H54 (cell line): ENCODE measurements around the gene TSPYL4.
A peak's percentile ranks its signal among the peaks of the same experiment; 100 is the strongest.

Experiments
- DNase-seq: peaks from one replicate; pipeline ENCODE4 v3.0.0; 2011; ENCODE audit warnings: low spot score, mixed read lengths; ENCODE audit not compliant: insufficient read length
- FAIRE-seq: peaks from 3 replicates; lab custom pipeline; 2011; peaks lifted over from hg19 to GRCh38; lab: Jason Lieb, UNC
- POLR2A ChIP-seq: IDR thresholded peaks from 2 replicates; pipeline ENCODE4 v1.6.1; 2011; ENCODE audit warnings: low read depth, mild to moderate bottlenecking, low read length

TSPYL4 gene

DNA sequence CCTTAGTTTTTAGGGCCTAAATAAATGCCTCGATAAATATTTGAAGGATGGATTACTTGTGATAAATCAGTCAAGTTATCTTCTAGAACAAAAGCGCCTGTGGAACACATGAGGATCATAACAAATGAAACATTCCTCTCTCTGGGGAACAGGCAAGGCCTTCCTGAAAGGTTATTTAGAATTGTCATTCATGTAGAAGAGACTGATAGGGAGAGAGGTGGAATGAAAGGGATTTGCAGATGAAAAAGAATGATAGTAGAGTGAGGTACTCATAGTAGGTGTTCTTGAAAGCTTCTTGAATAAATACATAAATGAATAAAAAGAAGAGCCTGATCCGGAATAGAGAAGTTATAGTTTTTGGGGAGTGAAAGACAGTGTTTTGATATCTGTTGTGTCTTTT is 30.5 kb downstream of the TSPYL4 start:
- no peak for FAIRE-seq
- no peak for TF ChIP-seq POLR2A
- DNase-seq, result no peak

DNA sequence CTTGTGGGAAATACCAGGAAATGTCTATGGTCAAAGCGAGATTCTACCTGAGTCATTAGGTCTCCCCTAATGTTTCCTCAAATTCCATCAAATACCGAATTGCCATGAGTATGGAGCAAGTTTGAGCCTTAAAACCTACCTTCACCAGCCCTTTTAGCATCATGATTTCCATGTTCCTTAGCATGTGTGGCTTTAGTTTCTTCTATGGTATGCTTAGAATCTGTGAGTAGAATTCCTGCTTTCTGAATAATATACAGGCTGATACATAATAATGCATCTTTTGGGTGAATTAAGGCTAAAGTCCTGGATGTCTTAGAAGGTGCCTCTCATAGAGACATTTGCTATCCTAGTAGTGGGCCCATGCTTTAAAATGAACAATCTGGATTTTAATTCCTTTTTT is 32.0 kb downstream of the TSPYL4 start:
- TF ChIP-seq POLR2A, result no peak
- FAIRE-seq (no peak), DNase-seq (no peak)

DNA sequence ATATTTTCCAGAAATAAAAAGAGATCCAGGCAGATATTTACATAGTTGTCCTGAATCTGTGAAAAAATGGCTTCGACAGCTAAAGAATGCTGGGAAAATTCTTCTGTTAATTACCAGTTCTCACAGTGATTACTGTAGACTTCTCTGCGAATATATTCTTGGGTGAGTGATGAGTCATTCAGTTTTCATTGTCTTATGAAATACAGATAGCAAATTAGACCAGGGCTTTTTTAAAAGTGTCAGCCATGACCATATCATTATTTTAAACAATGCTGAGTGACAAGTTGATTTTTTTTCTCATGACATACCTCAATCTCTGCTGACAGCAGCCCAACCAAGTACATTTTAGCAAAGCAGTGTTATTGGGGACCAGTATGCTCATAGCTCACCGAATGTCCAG is 32.8 kb downstream of the TSPYL4 start:
- FAIRE-seq (no peak), DNase-seq (no peak)
- TF ChIP-seq POLR2A, result no peak

DNA sequence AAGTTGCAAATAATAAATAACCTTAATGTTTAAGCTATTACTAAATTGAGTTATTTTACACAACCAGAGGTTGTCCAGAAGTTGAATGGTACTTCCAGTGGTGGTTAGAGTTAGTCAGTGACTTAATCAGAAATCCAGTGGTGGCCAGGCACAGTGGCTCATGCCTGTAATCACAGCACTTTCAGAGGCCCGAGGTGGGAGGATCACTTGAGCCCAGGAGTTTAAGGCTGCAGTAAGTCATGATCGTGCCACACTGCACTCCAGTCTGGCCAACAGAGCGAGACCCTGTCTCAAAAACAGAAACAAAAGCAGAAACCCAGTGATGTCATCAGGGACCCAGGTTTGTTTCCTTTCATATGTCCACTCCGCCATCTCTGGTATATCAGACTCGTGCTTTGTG is 35.0 kb downstream of the TSPYL4 start:
- no peak for TF ChIP-seq POLR2A
- FAIRE-seq, result no peak
- no peak for DNase-seq

DNA sequence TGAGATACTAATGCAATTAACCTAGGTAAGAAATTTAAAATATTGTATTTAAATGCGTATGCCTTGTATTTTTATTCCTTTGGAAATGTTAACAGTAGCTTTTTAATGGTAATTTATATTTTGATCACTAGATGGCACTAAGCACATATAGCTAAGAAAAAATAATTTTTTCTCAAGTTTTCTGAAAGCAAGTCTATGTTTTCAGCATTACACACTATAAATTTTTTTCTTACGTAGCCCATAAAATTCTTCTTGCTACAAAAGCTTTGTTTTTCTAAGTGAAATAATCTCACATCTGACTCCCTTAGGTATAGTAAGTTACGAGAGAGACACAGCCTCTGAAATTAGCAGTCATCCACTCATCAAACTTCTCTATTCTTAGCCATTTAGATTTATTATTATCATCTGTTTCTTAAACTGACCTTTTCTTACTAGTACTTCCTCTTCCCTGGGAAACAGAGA is 35.7 kb downstream of the TSPYL4 start:
- no peak for TF ChIP-seq POLR2A
- no peak for DNase-seq
- FAIRE-seq, result no peak

DNA sequence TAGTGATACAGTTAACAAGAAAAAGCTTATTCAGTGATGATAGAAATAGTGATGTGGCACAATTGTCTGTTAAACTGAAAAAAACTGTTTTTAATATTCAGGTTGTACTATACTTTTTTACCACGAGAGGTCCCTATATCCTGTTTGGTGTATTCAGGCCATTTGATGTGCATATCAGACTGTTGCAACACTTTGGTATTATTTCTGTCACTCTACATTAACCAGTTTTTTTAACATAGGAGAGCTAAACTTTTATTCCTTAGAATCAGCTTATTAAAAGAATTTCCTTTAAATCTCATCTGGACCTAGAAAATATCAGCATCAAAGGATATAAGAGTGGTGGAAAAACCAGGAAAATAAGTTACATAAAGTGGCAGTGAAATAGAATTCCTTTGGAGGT is 36.8 kb downstream of the TSPYL4 start:
- no peak for TF ChIP-seq POLR2A
- FAIRE-seq, result no peak
- no peak for DNase-seq

DNA sequence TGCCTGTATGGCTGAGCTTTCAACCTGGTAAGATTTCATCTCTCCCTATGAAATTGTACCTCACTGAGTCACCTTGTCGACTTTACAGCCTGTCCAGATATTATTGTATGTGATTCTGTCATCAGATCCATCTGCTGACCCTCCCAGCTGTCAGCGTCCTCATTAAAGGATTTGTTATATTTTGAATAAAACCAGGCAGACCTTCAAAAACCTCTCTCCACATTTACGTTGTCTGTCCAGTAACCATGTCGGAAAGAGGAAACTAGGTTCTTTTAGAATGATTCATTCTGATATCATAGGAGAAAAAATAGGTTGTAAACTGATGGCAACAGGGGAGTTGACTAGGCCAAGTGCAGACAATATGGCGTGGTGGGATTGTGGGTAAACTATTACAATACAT is 38.5 kb downstream of the TSPYL4 start:
- TF ChIP-seq POLR2A, result no peak
- DNase-seq (no peak), FAIRE-seq (no peak)

DNA sequence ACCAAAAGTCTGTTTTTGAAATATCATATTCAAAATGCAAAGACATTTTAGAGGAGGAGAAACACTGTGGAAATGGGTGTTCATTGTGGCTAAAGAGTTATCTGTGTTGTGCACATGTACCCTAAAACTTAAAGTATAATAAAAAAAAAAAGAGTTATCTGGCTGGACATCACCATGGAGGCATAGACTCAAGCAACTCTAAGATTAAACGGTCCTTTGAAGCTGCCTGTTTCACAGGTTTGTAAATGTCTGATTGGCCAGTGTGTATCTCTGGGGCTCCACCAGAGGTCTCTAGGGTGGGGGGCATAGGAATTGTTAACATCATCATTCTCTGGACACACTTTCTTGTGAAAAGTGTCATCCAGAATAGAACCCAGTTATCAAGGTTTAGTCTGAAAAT is 39.2 kb downstream of the TSPYL4 start:
- TF ChIP-seq POLR2A, result no peak
- DNase-seq (no peak), FAIRE-seq (no peak)

DNA sequence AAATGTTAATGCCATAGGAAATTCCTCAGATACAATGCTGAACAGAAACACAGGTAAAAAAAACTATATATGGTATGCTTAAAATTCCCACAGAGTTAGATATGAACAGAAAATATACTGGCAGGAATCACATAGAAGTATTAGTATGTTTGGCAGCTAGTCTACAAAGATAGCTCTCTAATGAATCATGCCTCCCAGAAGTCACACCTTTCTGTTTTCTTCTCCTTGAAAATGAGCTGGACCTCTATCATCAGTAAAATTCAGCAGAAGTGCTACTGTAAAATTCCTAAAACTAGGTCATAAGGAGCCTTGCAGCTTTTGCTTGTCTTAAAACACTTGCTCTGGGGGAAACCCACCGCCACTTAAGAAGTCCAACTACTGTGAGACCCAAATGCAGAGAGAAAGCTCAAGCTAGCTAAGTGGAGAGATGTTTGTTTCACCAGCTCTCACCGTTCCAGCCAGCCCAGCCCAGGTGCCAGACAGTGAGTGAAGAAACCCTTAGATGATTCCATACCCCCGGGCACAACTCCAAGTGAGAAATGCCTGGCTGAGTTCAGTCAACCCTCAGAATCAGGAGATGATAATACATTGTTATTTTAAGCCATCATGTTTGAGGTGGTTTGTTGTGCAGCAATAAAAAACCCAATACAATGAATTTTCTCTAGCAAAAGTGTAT is 43.0 kb downstream of the TSPYL4 start:
- FAIRE-seq (peak; percentile 60), DNase-seq (no peak)
- no peak for TF ChIP-seq POLR2A

DNA sequence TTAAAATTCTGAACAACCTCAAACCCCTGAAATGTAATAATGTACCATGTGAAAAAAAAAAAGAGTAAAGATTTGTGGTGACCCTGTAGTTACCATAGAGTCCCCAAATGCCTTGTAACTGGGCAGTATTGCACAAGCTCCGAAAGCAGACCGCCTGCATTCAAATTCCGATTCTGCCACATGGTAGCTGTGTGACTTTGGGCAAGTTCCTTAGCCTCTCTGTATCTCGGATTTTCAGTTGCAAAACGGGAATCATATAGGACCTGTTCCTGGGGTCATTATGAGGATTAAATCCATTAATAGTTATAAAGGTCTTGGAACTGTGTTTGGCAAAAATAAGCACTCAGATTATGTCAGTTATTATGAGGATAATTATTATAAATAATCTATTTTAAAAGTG is 43.6 kb downstream of the TSPYL4 start:
- FAIRE-seq (no peak), DNase-seq (no peak)
- TF ChIP-seq POLR2A, result no peak

DNA sequence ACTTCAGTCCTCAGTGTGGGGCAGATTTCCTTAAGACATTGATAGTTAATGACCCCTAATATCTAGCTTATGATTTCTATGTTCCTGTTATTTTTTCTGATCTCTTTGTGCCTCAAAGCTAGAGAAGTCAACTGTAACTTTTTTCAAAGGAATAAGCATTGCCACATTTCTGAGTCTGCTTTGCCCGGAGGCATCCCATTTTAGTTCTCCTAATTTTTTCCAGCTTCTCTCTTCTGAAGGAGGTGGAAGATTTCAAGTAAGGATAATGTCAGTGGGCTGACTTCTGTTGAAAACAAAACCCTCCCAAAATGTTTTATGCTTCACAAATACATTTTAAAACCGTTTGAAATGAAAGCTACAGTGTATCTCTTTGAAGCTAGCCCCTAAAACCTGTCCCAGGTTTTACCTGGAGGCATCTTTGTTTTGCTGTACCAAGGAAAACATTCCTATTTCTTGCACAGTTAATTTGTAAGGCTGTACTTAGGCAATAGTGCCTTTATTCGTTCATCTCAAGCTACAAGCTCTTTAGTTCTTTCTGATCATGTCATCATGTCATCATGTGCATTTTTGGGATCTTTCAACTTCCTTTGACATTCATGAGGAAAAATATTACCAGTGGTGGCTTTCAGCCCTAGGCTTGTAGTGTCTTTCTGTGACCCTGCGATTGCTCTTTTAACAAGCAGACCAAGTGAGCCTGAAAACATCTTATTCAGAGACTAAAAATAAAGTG is 45.7 kb downstream of the TSPYL4 start:
- no peak for TF ChIP-seq POLR2A
- DNase-seq, result no peak
- FAIRE-seq, result no peak

DNA sequence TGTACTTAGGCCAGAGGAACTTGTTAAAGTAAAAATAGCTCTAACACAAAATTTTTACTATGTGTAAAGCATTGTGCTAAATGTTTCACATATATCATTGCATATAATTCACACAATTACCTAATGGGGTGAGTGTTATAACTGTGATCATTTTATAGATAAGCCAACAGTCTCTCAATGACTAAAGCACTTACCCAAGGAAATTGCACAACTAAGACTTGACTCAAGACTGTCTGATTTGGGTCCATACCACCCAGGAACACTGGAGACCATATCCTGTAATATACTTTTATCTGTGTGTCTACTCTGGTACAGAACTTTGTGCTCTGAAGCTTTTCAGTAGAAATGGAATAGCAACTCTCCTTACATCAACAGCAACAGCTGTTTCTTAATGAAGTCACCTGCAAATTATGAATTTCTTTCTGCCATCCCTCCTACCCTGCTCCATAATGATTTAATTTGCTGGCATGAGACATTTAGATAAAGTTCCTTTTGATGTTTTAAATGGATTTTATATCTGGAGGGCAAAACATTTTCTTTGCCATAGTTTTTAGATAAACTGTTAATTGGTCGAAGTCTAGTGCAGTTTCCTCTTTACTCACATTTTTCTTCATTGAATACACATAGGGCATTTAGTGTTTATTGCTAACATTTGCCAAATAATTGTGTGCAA is 47.5 kb downstream of the TSPYL4 start:
- TF ChIP-seq POLR2A, result no peak
- FAIRE-seq (no peak), DNase-seq (no peak)

DNA sequence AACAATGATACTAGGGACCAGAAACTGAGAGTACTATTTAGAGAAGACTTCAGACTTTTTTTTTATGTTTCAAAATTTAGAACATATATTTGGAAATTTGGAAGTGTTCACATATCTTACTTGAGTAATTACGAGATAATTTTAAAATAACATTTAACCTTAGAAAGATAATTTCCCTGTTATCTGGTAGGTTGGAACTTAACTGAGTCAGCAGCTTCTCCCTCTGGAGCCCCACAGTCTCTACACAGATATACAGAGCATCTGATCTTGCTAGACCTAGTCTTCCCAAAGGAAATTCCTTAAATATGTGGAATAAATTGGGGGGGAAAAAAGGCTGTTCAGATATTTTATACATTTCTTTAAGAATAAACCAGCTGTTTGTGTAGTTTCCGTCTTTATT is 48.6 kb downstream of the TSPYL4 start:
- no peak for FAIRE-seq
- TF ChIP-seq POLR2A, result no peak
- no peak for DNase-seq

DNA sequence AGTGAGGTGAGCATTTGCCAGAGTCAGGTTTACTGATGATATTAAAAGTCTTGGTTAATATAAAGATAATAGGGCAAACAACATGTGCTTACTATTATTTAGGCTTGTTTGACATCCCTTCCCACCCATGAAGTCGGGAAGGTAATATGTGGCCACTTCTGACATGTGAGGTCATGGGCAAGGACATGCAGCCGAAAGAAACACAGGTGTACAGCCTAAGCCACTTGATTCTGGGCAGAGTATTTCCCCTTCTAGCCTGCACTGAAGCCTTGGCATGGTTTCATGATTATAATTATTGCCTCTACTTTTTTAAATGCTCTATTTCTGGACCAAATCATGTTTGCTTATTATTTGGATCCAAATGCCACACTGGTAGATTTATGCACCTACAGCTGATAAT is 52.3 kb downstream of the TSPYL4 start:
- no peak for FAIRE-seq
- no peak for DNase-seq
- TF ChIP-seq POLR2A, result no peak
